Measurements from ENCODE around the gene IGSF5. TPM values are rescaled to one million over a fixed set of nuclear protein-coding genes. Genes with fewer than 3 reads are reported as not detected.

Gene IGSF5
- total RNA-seq, 1 experiment from 2014 or later: 0.33 TPM

DNA sequence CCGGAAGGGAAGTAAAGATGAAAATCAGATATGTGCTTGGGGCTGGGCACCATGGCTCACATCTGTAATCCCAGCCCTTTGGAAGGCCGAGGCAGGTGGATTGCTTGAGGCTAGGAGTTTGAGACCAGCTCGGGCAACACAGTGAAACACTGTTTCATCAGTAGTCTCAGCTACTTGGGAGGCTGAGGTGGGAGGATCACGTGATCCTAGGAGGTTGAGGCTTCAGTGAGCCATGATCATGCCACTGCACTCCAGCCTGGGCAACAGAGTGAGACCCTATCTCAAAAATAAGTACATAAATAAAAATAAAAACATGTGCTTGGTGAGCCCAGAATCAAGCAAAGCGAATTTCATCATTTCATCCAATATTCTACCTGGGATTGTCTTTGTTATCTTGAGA lies 98.9 kb downstream of the IGSF5 start:
- Mint-ChIP-seq H3K4me3 (ENCODE audit: low read depth, unreplicated experiment) (no peak overlapping the region), H3K27me3 (ENCODE audit: unreplicated experiment) (peaks cover 18% of the 10 kb centered on the region), H3K4me1 (ENCODE audit: low read depth, unreplicated experiment) (no peaks in the 10 kb centered on the region), H3K9me3 (ENCODE audit: low read depth, unreplicated experiment) (peaks cover 3% of the 10 kb centered on the region), H3K36me3 (ENCODE audit: insufficient read depth, unreplicated experiment) (no peaks in the 10 kb centered on the region), H3K27ac (ENCODE audit: unreplicated experiment) (no peak overlapping the region)
- no TSS peak for BruUV-seq (replicated peaks)
- TF ChIP-seq CTCF (IDR thresholded peaks at IDR 0.05; ENCODE audit: unreplicated experiment): no peak
- intact Hi-C loops (cut with micrococcal nuclease; ENCODE audit: unreplicated experiment): no loop called here
- CTCF ChIA-PET: no interaction called here
- no peak for DNase-seq

GRCh38 chr21:39845571-39846130 lies 100.7 kb downstream of the IGSF5 start:
- Mint-ChIP-seq H3K36me3 (ENCODE audit: insufficient read depth, unreplicated experiment) (no peaks in the 10 kb centered on the region), H3K9me3 (ENCODE audit: low read depth, unreplicated experiment) (peaks cover 3% of the 10 kb centered on the region), H3K27me3 (ENCODE audit: unreplicated experiment) (peaks cover 11% of the 10 kb centered on the region), H3K4me1 (ENCODE audit: low read depth, unreplicated experiment) (no peaks in the 10 kb centered on the region), H3K4me3 (ENCODE audit: low read depth, unreplicated experiment) (no peak overlapping the region), H3K27ac (ENCODE audit: unreplicated experiment) (no peak overlapping the region)
- intact Hi-C loops (cut with micrococcal nuclease; ENCODE audit: unreplicated experiment): no loop called here
- CTCF ChIA-PET: no interaction called here
- no peak for DNase-seq
- TF ChIP-seq CTCF (IDR thresholded peaks at IDR 0.05; ENCODE audit: unreplicated experiment): no peak
- no TSS peak for BruUV-seq (replicated peaks)

DNA sequence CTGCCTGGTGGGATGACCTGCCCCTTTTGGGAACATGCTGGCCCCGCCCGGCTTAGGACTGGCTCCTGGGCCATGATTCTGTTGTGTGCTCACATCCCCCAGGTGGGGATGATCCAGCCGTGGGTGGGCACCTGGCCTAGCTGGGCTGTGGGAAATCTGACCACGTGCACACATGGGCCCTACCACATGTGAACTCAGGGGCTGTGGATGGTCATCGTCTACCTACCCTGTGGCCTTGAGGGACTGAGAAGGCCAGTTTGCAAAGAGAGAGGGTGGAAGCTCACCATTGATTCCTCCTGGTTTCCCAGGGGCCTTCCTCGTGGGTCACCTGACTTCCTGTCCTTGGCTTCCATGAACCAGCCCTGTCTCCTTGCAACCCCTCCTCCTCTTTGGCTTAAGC lies 102.9 kb downstream of the IGSF5 start:
- no TSS peak for BruUV-seq (replicated peaks)
- intact Hi-C loops (cut with micrococcal nuclease; ENCODE audit: unreplicated experiment): no loop called here
- H3K9me3 Mint-ChIP-seq (ENCODE audit: low read depth, unreplicated experiment): no peaks in the 10 kb centered on the region
- no peak overlapping the region for H3K4me3 Mint-ChIP-seq (ENCODE audit: low read depth, unreplicated experiment)
- DNase-seq: no peak
- TF ChIP-seq CTCF (IDR thresholded peaks at IDR 0.05; ENCODE audit: unreplicated experiment): no peak
- H3K4me1 Mint-ChIP-seq (ENCODE audit: low read depth, unreplicated experiment): no peaks in the 10 kb centered on the region
- H3K36me3 Mint-ChIP-seq (ENCODE audit: insufficient read depth, unreplicated experiment): no peaks in the 10 kb centered on the region
- CTCF ChIA-PET: no interaction called here
- peaks cover 6% of the 10 kb centered on the region for H3K27me3 Mint-ChIP-seq (ENCODE audit: unreplicated experiment)
- no peak overlapping the region for H3K27ac Mint-ChIP-seq (ENCODE audit: unreplicated experiment)

DNA sequence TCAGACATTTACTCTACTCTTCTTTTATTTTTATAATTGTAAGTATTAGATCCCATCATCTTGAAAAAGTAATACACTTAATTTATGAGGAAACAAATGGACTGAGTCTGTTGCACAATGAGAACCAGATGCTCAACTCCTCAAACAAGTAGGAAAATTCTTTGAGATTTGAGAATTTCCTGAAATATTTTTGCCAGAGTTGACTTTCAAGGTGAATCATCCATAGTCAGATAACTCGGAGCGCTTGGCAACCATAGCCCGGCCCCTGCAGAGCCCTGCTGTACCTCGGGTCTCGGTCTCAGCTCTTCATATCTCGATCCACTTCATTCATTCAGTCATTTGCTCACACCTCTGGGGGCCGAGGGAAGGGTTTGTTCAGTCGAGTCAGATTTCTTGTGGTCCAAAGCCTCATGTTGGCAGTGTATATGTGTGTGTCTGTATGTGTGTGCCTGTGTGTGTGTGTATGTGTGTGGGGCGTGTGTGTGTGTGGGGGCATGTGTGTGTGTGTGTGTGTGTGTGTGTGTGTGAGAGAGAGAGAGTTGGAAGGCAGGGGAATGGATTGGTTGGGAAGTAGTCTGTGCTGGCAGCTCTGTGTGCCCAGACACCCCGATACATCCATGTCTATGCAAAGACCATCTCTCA lies 104.2 kb downstream of the IGSF5 start:
- no peak for DNase-seq
- Mint-ChIP-seq H3K27me3 (ENCODE audit: unreplicated experiment) (peaks cover 3% of the 10 kb centered on the region), H3K4me3 (ENCODE audit: low read depth, unreplicated experiment) (no peak overlapping the region), H3K4me1 (ENCODE audit: low read depth, unreplicated experiment) (no peaks in the 10 kb centered on the region), H3K9me3 (ENCODE audit: low read depth, unreplicated experiment) (no peaks in the 10 kb centered on the region), H3K27ac (ENCODE audit: unreplicated experiment) (no peak overlapping the region), H3K36me3 (ENCODE audit: insufficient read depth, unreplicated experiment) (no peaks in the 10 kb centered on the region)
- intact Hi-C loops (cut with micrococcal nuclease; ENCODE audit: unreplicated experiment): no loop called here
- CTCF ChIA-PET: no interaction called here
- no peak for TF ChIP-seq CTCF (IDR thresholded peaks at IDR 0.05; ENCODE audit: unreplicated experiment)
- no TSS peak for BruUV-seq (replicated peaks)

All from Calu3 (cell line).